HUES48 (cell line): Measurements from ENCODE around the gene PXN.
"Not testable (repeated sequence)": the region's sequence is repeated elsewhere in the genome, so short reads cannot be mapped to it uniquely, and the experiment has no call there.

Experiments
- H3K27ac ChIP-seq: one replicate; pipeline ENCODE4 v1.7.0; 2013; ENCODE audit warnings: low read depth, low read length, inconsistent platforms
- H3K27me3 ChIP-seq: 2 replicates; pipeline ENCODE4 v1.6.1; 2013; ENCODE audit warnings: mild to moderate bottlenecking, low read length; ENCODE audit not compliant: control insufficient read depth, insufficient read depth
- H3K36me3 ChIP-seq: 2 replicates; pipeline ENCODE4 v1.6.1; 2013; ENCODE audit warnings: low read length; ENCODE audit not compliant: control insufficient read depth, insufficient read depth
- H3K4me1 ChIP-seq: 2 replicates; pipeline ENCODE4 v1.6.1; 2013; ENCODE audit warnings: mild to moderate bottlenecking, low read length; ENCODE audit not compliant: control insufficient read depth, insufficient read depth
- H3K4me3 ChIP-seq: 2 replicates; pipeline ENCODE4 v1.5.1; 2013; ENCODE audit warnings: mild to moderate bottlenecking, low read depth, low read length
- H3K9ac ChIP-seq: 2 replicates; pipeline ENCODE4 v1.6.1; 2013; ENCODE audit warnings: mild to moderate bottlenecking, low read depth, low read length, moderate library complexity
- H3K9me3 ChIP-seq: 2 replicates; pipeline ENCODE4 v1.6.1; 2013; ENCODE audit warnings: low read length; ENCODE audit not compliant: control insufficient read depth, insufficient read depth

PXN gene

GRCh38 chr12:120249266-120249874 lies 16.2 kb downstream of the PXN start:
- Histone ChIP-seq H3K9me3 (no peaks in the 10 kb centered on the region), H3K4me3 (no peak overlapping the region), H3K9ac (no peak overlapping the region), H3K4me1 (peaks cover 15% of the 10 kb centered on the region), H3K27me3 (no peaks in the 10 kb centered on the region), H3K27ac (no peak overlapping the region), H3K36me3 (peaks cover 3% of the 10 kb centered on the region; the same call in 1 of the 2 replicates)

- H3K9ac ChIP-seq = no peak overlapping the region
- peaks cover 20% of the 10 kb centered on the region for H3K4me1 ChIP-seq
- no peak overlapping the region for H3K27ac ChIP-seq
- no peak overlapping the region for H3K4me3 ChIP-seq
- no peaks in the 10 kb centered on the region for H3K36me3 ChIP-seq
- H3K9me3 ChIP-seq = no peaks in the 10 kb centered on the region
- no peaks in the 10 kb centered on the region for H3K27me3 ChIP-seq
These were observed 17.9 kb downstream of the PXN start for GRCh38 chr12:120247621-120248030.

DNA sequence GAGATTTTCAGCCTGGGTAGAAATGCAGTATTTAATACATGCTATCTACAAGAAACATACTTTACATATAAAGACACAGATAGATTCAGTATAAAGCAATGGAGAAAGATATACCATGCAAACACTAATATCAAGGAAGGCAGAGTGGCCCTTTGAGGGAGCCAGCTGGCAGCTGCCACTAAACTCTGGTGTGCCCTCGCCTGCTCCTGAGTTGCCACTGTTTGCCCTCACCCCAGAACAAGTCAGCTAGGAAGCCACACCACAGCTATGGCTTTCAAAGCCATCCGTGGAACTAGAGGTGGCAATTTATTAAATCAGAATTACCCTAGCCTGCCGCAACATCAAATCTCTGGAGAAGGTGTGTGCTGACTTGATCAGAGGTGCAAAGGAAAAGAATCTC lies 18.3 kb downstream of the PXN start:
- H3K27ac ChIP-seq = no peak overlapping the region
- no peak overlapping the region for H3K4me3 ChIP-seq
- H3K9ac ChIP-seq = no peak overlapping the region
- H3K27me3 ChIP-seq = no peaks in the 10 kb centered on the region
- peaks cover 16% of the 10 kb centered on the region for H3K4me1 ChIP-seq
- H3K9me3 ChIP-seq = no peaks in the 10 kb centered on the region
- no peaks in the 10 kb centered on the region for H3K36me3 ChIP-seq

DNA sequence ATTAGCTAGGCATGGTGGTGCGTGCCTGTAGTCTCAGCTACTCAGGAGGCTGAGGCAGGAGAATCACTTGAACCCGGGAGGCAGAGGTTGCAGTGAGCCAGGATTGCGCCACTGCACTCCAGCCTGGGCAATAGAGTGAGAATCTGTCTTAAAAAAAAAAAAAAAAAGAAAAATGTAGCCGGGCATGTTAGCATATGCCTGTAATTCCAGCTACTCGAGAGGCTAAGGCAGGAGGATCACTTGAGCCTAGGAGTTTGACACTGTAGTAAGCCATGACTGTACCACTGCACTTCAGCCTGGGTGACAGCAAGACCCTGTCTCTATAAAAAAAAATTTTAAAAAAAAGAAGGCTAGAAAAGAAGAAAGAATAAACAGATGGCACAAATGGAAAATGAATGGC lies 18.8 kb downstream of the PXN start:
- H3K27me3 ChIP-seq, H3K27ac ChIP-seq, H3K4me3 ChIP-seq, H3K36me3 ChIP-seq, H3K9ac ChIP-seq, H3K9me3 ChIP-seq: not testable (repeated sequence)
- H3K4me1 ChIP-seq = peaks cover 20% of the 10 kb centered on the region

GRCh38 chr12:120242971-120243699 lies 22.4 kb downstream of the PXN start:
- Histone ChIP-seq H3K9me3 (no peaks in the 10 kb centered on the region), H3K36me3 (no peaks in the 10 kb centered on the region), H3K9ac (no peak overlapping the region), H3K4me3 (no peak overlapping the region), H3K27ac (no peak overlapping the region), H3K27me3 (no peaks in the 10 kb centered on the region), H3K4me1 (peaks cover 24% of the 10 kb centered on the region)

GRCh38 chr12:120242275-120242799 lies 23.2 kb downstream of the PXN start:
- H3K4me3 ChIP-seq = no peak overlapping the region
- peaks cover 23% of the 10 kb centered on the region for H3K4me1 ChIP-seq
- no peak overlapping the region for H3K9ac ChIP-seq
- H3K27me3 ChIP-seq = no peaks in the 10 kb centered on the region
- H3K9me3 ChIP-seq = no peaks in the 10 kb centered on the region
- no peaks in the 10 kb centered on the region for H3K36me3 ChIP-seq
- H3K27ac ChIP-seq = no peak overlapping the region

- Histone ChIP-seq H3K27me3 (no peaks in the 10 kb centered on the region), H3K9ac (no peak overlapping the region), H3K4me3 (no peak overlapping the region), H3K9me3 (no peaks in the 10 kb centered on the region), H3K4me1 (peaks cover 24% of the 10 kb centered on the region), H3K36me3 (no peaks in the 10 kb centered on the region), H3K27ac (no peak overlapping the region)
These were observed 23.8 kb downstream of the PXN start for GRCh38 chr12:120241561-120242274.

DNA sequence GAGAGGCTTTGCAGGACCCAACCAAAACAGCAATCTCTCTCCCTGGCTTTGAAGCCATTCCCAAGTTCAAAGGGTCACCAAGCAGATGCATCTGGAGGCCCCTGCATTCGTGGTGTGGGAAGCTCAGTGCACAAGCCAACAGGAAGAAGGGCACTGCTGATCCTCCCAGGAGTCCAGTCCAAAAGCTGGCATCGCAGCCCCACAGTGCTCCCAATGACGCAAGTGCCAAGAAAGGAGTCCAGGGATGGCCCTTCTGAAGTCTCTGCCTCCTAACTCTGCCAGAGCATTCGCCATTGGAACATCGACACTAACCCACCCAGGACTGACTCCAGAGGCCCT lies 25.1 kb downstream of the PXN start:
- Histone ChIP-seq H3K36me3 (no peaks in the 10 kb centered on the region), H3K4me1 (peaks cover 30% of the 10 kb centered on the region), H3K27ac (no peak overlapping the region), H3K4me3 (no peak overlapping the region), H3K9me3 (no peaks in the 10 kb centered on the region), H3K27me3 (no peaks in the 10 kb centered on the region), H3K9ac (no peak overlapping the region)

DNA sequence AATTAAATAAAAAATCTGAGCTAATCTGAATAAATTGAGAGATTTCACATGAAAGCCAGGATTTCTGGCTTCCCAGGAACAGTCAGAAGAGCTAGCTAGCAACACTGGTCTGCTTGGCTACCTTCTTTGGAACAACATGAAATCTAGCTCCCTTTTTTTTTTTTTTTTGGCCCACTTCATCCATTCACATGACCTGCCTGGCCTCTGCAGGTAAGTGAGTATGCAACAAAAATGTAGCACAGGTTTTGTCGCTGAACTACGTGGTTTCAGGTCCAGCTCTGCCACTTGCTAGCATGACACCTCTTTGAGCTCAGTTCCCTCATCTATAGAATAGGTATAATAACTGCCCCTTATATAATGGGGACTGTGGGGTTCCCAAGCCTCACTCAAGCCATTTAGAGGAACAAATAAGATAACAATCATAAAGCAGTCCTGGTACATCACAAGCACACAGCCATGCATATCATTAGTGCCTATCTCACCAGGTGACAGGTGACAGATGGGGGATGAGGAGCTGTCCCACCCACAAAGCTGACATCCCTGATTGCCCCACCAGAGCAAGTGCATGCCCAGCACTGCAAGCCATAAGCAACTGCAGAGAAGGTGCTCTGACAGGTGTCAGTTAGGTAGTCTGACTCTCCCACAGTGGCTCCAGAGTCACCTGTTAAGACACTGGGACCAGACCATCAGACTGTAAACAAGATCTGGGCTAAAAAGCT lies 25.6 kb downstream of the PXN start:
- Histone ChIP-seq H3K27me3 (no peaks in the 10 kb centered on the region), H3K9ac (no peak overlapping the region), H3K36me3 (no peaks in the 10 kb centered on the region), H3K4me1 (peaks cover 33% of the 10 kb centered on the region), H3K27ac (no peak overlapping the region), H3K4me3 (no peak overlapping the region), H3K9me3 (no peaks in the 10 kb centered on the region)

DNA sequence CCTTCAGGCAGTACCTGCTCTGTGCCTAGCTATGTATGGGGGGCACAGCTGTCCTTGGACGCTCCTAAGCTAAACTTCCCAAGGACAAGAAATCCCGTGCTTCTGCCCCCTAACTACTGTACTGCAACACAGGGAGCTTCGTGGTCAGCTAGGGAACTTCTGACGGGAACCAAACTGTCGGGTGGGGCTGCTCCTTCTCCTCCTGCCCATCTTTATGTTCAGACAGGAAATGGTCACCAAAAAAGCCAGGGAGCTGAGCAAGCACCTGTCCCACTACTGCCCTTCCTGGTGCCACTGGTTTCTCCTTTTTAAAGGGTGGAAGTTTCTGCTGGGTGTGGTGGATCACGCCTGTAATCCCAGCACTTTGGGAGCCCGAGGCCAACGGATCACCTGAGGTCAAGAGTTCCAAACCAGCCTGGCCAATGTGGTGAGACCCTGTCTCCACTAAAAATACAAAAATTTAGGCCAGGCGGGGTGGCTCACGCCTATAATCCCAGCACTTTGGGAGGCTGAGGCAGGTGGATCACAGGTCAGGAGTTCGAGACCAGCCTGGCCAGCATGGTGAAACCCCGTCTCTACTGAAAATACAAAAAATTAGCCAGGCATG lies 26.6 kb downstream of the PXN start:
- Histone ChIP-seq H3K9ac (no peak overlapping the region), H3K9me3 (no peaks in the 10 kb centered on the region), H3K27me3 (no peaks in the 10 kb centered on the region), H3K4me3 (no peak overlapping the region), H3K4me1 (peaks cover 41% of the 10 kb centered on the region), H3K27ac (no peak overlapping the region), H3K36me3 (no peaks in the 10 kb centered on the region)
